Umbilical cord (tissue), 2 donors: Measurements from ENCODE around the gene PRPF40B. TPM values are rescaled to one million over a fixed set of nuclear protein-coding genes. Genes with fewer than 3 reads are reported as not detected.

Source experiments
- DNase-seq: peaks from one replicate; pipeline ENCODE4 v3.0.0-alpha.2; 2015; ENCODE audit warnings: low spot score
- total RNA-seq: library from RNA; depleted of rRNA; stranded (reverse); fragments of >200 nt; gene quantifications from one replicate; pipeline ENCODE4 v1.2.3, GENCODE V29; 2014; ENCODE audit warnings: low replicate concordance; ENCODE audit not compliant: insufficient read depth

PRPF40B gene
- total RNA-seq, 1 donor from 2014 or later, result 19.5 TPM

DNA sequence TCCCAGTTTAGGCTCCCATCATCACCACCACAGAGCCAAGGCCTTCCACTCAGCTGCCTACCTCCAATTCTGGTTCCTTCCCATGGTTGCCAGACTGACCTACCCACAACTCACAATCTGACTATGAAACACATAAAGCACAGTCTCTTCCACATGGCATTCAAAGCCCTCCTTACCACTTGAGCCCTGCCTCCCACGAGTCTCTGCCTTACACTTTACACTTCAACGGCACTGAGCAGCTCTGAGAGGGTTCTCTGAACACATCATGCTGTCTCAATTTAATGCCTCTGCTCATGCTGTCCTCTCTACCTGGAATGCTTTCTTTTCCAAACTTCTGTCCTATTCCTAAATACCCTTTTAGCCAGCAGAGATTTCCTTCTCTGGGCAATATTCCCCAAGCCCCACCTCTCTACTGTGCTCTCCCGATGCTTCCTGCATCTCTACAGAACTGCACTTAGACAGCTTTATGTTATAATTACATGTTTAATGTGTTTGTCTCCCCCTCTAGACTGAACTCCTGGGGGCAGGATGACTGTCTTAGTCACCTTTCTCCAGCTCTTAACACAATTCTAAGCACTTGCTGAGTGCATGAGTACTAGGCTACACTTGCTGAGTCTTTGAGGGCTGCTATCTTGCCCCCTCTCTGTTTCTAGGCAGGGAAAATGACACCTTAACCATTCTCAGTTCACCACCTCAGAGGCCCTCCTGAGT lies 60.4 kb downstream of the PRPF40B start:
- DNase-seq, result no peak

DNA sequence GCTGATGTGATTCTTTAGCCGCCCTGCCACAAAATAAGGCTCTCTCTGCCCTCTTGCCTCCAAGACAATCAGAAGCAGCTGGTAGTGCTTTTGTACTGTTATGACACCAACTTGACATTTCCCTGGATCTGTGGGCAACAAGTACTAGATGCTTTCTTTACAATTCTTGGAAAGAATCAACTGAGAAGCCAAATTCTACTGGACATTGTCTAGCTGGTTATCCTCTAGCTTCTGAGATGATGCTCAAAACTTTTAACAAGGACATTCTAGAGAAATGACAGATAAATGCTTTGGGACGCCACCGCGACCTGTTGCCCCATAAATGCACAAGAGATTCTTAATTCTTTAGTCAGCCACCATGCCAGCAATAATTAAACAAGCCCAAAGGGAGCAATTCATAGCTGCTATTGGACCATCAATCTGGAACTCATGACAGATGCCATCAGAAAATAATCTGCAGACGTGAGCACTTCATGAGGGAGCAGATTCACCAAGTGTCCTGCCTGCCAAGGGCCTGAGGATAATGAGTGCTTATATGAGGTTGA lies 61.0 kb downstream of the PRPF40B start:
- no peak for DNase-seq

DNA sequence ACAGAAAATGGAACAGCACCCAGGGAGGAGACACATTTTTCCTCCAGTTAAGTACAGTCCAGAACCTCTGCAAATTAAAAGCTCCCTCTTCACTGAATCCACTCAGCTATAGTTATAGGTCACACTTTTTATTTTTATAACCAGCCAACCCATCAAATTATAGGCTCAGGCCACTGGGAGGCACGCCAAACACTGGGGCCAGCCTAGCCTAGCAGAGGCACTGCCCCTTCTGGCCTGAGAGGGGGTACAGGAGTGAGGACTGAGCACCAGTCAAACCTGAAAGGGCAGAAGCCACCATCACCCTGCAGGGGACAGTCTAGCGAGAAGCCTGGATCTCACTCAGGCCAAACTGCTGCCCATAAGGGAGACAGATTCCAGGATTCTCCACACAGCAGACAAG lies 64.6 kb downstream of the PRPF40B start:
- DNase-seq, result no peak

GRCh38 chr12:49689237-49689636 lies 65.9 kb downstream of the PRPF40B start:
- no peak for DNase-seq

DNA sequence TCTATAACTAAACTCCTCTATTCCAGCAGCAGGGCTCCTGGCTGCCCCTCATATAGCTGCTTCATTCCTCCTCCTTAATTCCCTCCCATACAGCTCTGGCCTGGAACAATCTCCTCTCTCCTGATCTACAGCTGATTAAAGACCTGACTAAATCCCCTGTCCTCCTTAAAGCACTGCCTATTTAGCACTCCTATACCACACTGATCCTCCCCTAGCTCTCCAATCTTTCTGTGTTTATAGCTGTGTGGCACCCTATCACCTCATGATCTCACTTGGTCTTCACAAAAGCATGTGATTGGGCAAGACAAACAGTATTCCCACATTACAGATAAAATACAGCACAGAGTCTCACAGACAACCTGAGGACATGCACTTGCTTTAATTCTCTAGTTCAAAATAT lies 66.4 kb downstream of the PRPF40B start:
- no peak for DNase-seq

- DNase-seq, result no peak
Measured at GRCh38 chr12:49692851-49693250, 69.5 kb downstream of the PRPF40B start.

DNA sequence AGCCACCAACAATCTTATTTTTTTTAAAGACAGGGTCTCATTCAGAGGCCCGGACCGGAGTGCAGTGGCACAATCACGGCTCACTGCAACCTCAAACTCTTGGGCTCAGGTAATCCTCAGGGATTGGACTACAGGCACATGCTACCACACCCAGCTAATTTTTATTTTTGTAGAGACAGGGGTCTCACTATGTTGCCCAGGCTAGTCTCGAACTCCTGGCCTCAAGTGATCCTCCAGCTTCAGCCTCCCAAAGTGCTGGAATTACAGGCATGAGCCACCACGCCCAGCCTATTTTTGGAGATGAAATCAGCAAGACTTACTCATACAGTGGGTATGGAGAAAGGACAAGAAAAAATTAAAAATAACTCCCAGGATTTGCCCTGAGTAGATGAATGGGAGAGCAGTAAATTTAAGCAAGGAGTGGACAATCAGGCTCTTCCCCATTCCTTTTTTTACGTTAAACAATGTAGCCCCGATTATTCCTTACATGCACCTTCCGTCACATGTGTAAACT lies 70.6 kb downstream of the PRPF40B start:
- no peak for DNase-seq

Other genes with a start within 250 kb of the PRPF40B start
- 0.24 TPM for gene KCNH3, start 84.5 kb upstream of the PRPF40B start, total RNA-seq
- 36.8 TPM for gene MCRS1, start 55.4 kb upstream of the PRPF40B start, total RNA-seq
- not detected for gene FAM186B, start 17.9 kb upstream of the PRPF40B start, total RNA-seq
- 22.1 TPM for gene FMNL3, start 83.8 kb downstream of the PRPF40B start, total RNA-seq
- 293 TPM for gene TMBIM6, start 118.0 kb downstream of the PRPF40B start, total RNA-seq
- 9.9 TPM for gene NCKAP5L, start 204.9 kb downstream of the PRPF40B start, total RNA-seq
- gene BCDIN3D, start 219.5 kb downstream of the PRPF40B start, total RNA-seq, result 3.6 TPM